Right lobe of liver (tissue), 6 donors: Measurements from ENCODE around the gene ODC1. TPM values are rescaled to one million over a fixed set of nuclear protein-coding genes. Genes with fewer than 3 reads are reported as not detected.

Source experiments
- ATAC-seq, 4 donors: fragments of 200-7000 bp; cut with Tn5 transposase; one replicate each; pipeline ENCODE4 v1.9.1; 2020; ENCODE audit warnings: mild to moderate bottlenecking in 4 of 4, moderate library complexity in 4 of 4
- DNase-seq, 3 donors: peaks; one replicate each; pipeline ENCODE4 v3.0.0-alpha.2; 2020
- H3K27ac ChIP-seq, 3 donors: fragments of 200-600 bp; one replicate each; pipeline ENCODE4 v1.8.0; 2022
- H3K27me3 ChIP-seq, 2 donors: fragments of 200-600 bp; one replicate each; pipeline ENCODE4 v1.8.0; 2022
- H3K36me3 ChIP-seq, 4 donors: fragments of 200-600 bp; sonication (generic) in 1 of 4; one replicate each; pipeline versions ENCODE4 v1.5.1 to v1.8.0; 2017 to 2022; ENCODE audit warnings: control low read depth in 1 of 4
- H3K4me1 ChIP-seq, 4 donors: fragments of 200-600 bp; sonication (generic) in 1 of 4; one replicate each; pipeline versions ENCODE4 v1.5.1 to v1.8.0; 2017 to 2022; ENCODE audit warnings: control low read depth in 1 of 4
- H3K4me3 ChIP-seq, 3 donors: fragments of 200-600 bp; one replicate each; pipeline ENCODE4 v1.8.0; 2022
- H3K9me3 ChIP-seq, 4 donors: fragments of 200-600 bp; sonication (generic) in 1 of 4; one replicate each; pipeline versions ENCODE4 v1.5.1 to v1.8.0; 2017 to 2022; ENCODE audit warnings: control low read depth in 1 of 4
- CTCF ChIP-seq, 4 donors: fragments of 200-600 bp in 3 of 4; fragments of 450-650 bp in 1 of 4; IDR thresholded peaks; one replicate each; pipeline versions ENCODE4 v1.5.1 to v1.8.0; 2016 to 2022; ENCODE audit warnings: antibody characterized with exemption in 4 of 4, mild to moderate bottlenecking in 2 of 4
- POLR2A ChIP-seq: fragments of 450-650 bp; IDR thresholded peaks from one replicate; pipeline ENCODE4 v1.6.1; 2017; ENCODE audit warnings: antibody characterized with exemption, mild to moderate bottlenecking
- WGBS: methylation state at CpG from one replicate; pipeline ENCODE4 v1.1.6; 2018; ENCODE audit warnings: low coverage, low lambda C conversion rate; ENCODE audit not compliant: insufficient coverage; ENCODE audit errors: missing lambda C conversion rate; 5-methylcytosine and 5-hydroxymethylcytosine counted together
- intact Hi-C, 2 donors: fragments of 100-400 bp; cut with DNase I; formaldehyde crosslinking; loops; one replicate each; pipeline versions ENCODE4 v1.11.2 to v1.14.1; 2022
- total RNA-seq, 6 experiments: library from RNA; depleted of rRNA in 2 of 6; stranded (reverse); fragments of >200 nt in 2 of 6; fragmentation: NEBNext Ultra II Directional in 3 of 6; extraction: Animal tissue kit (Norgen Biotek cat#: 25700) in 3 of 6; gene quantifications; one replicate each; pipeline versions ENCODE4 v1.1.0 to v1.2.4, GENCODE V29; 2016 to 2023
- donor health status: DM: no; HTN: yes; CAD: no.
- donor health status: DM: no; HTN: no; CAD: no.
- donor health status: DM: no; HTN: no; CAD: no.
- donor health status: DM: no; HTN: yes; CAD: no.
- donor health status: DM: no; HTN: yes; CAD: no.

ODC1 gene
- total RNA-seq, 6 experiments from 2014 or later, result 14.4 to 197 (median 28.6) TPM

GRCh38 chr2:10410001-10410822 is 37.9 kb downstream of the ODC1 start:
- no peak overlapping the region for H3K27ac ChIP-seq
- WGBS, result 60% methylated on average over 10 of the region's 14 CpGs
- H3K9me3 ChIP-seq, result no peaks in the 10 kb centered on the region
- no peaks in the 10 kb centered on the region for H3K27me3 ChIP-seq
- TF ChIP-seq POLR2A (no peak), CTCF (IDR thresholded peaks at IDR 0.05) (no peak)
- no peak for ATAC-seq
- no peak for DNase-seq
- peaks cover 0 to 49% (median 14%) of the 10 kb centered on the region in 4 donors for H3K4me1 ChIP-seq
- no peak overlapping the region for H3K4me3 ChIP-seq
- intact Hi-C loops, result loop anchor here in 1 of 2 donors (5.0 kb wide), 1 partner anchor 273 kb away; no protein-coding TSS in a partner anchor
- H3K36me3 ChIP-seq, result no peaks in the 10 kb centered on the region

GRCh38 chr2:10408649-10409579 is 39.2 kb downstream of the ODC1 start:
- Histone ChIP-seq H3K4me1 (peaks cover 0 to 61% (median 14%) of the 10 kb centered on the region in 4 donors), H3K9me3 (no peaks in the 10 kb centered on the region), H3K4me3 (peak overlapping the region in 2 of 3 donors; percentile 16 to 27), H3K36me3 (no peaks in the 10 kb centered on the region), H3K27me3 (no peaks in the 10 kb centered on the region), H3K27ac (peak overlapping the region; percentile 56 to 77 (median 69))
- TF ChIP-seq CTCF (IDR thresholded peaks at IDR 0.05), result peak; percentile 97 to 99 (median 98)
- TF ChIP-seq POLR2A, result peak; percentile 26
- WGBS, result 13% methylated on average over 20 of the region's 24 CpGs
- DNase-seq, result peak; percentile 88 to 91 (median 90)
- ATAC-seq, result peak; percentile 82 to 91 (median 84)
- intact Hi-C loops, result loop anchor here (5.0 to 10.0 kb wide), 2 partner anchors 94 to 107 kb away; partner anchors contain the start of gene HPCAL1 (in 1 of the 2)

- ATAC-seq, result peak; percentile 83 to 88 (median 84)
- Histone ChIP-seq H3K4me1 (peaks cover 0 to 55% (median 16%) of the 10 kb centered on the region in 4 donors), H3K36me3 (no peaks in the 10 kb centered on the region), H3K27me3 (no peaks in the 10 kb centered on the region), H3K27ac (peak overlapping the region; percentile 56 to 77 (median 69)), H3K9me3 (no peaks in the 10 kb centered on the region), H3K4me3 (peak overlapping the region in 2 of 3 donors; percentile 16 to 27)
- peak; percentile 8 for TF ChIP-seq POLR2A
- no peak for TF ChIP-seq CTCF (IDR thresholded peaks at IDR 0.05)
- WGBS, result 11% methylated on average over 11 of the region's 11 CpGs
- peak; percentile 78 to 92 (median 88) for DNase-seq
- intact Hi-C loops, result loop anchor here (5.0 to 10.0 kb wide), 2 partner anchors 93 to 106 kb away; partner anchors contain the start of gene HPCAL1 (in 1 of the 2)
Observed at GRCh38 chr2:10407841-10408648, 40.1 kb downstream of the ODC1 start.
